Stimulated activated effector memory CD8-positive, alpha-beta T cell treated with anti-CD3 and anti-CD28 coated beads, Interleukin-12 subunit alpha, Interleukin-12 subunit beta, amount 100 ng/mL, for 72 hours (primary cell): ENCODE results near the gene EXOC6B.

Source experiments
- ATAC-seq: fragments of 150-1000 bp; cut with Tn5 transposase; 2 replicates; pipeline ENCODE4 v1.10.0; 2021
- DNase-seq, 2 donors: peaks; one replicate each; pipeline ENCODE4 v3.0.0; 2021 to 2022; ENCODE audit warnings: low spot score in 2 of 2
- H3K27ac Mint-ChIP-seq: one replicate; pipeline ENCODE4 v1.8.0; 2022; ENCODE audit warnings: mild to moderate bottlenecking, mixed read lengths
- H3K36me3 Mint-ChIP-seq: one replicate; pipeline ENCODE4 v1.8.0; 2022; ENCODE audit warnings: mild to moderate bottlenecking, mixed read lengths
- H3K4me1 Mint-ChIP-seq: one replicate; pipeline ENCODE4 v1.8.0; 2022; ENCODE audit warnings: mixed read lengths
- H3K4me3 Mint-ChIP-seq: one replicate; pipeline ENCODE4 v1.8.0; 2022; ENCODE audit warnings: mild to moderate bottlenecking, mixed read lengths
- H3K9me3 Mint-ChIP-seq: one replicate; pipeline ENCODE4 v1.8.0; 2022; ENCODE audit warnings: mixed read lengths

Gene EXOC6B

DNA sequence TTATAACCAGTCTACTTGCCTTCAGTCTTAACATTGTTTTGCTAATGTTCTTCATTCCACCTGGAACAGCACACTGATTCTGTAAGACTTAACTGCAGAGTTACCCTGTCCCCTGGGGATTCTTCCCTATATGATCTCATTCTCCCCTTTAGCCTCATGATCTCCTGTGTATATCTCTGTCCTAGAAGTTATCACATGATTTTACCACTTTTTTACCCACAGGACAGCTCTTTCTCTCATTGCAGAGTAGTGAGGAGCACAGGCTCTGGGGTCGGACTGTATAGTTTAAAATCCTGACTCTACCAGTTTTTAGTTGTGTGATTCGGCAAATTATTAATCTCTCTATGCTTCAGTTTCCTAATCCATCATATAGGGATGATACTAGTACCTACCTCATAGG is 14.2 kb upstream of the EXOC6B start:
- H3K36me3 Mint-ChIP-seq = no peaks in the 10 kb centered on the region

DNA sequence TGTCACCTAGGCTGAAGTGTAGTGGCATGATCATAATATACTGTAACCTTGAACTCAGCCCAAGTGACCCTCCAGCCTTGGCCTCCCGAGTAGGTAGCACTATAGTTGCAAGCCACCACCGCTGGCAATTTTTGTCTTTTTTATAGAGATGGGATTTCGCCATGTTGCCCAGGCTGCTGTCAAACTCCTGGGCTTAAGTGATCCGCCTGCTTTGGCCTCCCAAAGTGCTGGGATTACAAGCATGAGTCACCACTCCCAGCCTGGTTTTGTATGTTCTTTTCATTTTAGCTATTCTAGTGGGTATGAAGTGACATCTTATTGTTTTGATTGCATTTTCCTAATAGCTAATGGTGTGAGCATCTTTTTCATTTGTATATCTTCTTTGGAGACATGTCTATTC is 11.3 kb upstream of the EXOC6B start:
- ATAC-seq (no peak), DNase-seq (peak in 1 of 2 donors; percentile 12)
- Mint-ChIP-seq H3K9me3 (no peaks in the 10 kb centered on the region), H3K4me3 (no peak overlapping the region), H3K36me3 (no peaks in the 10 kb centered on the region), H3K4me1 (peaks cover 6% of the 10 kb centered on the region), H3K27ac (no peak overlapping the region)

More for the DNA sequence above, 14.2 kb upstream of the EXOC6B start:
- Mint-ChIP-seq H3K4me3 (no peak overlapping the region), H3K9me3 (no peaks in the 10 kb centered on the region), H3K4me1 (no peaks in the 10 kb centered on the region), H3K27ac (no peak overlapping the region)
- no peak for ATAC-seq
- no peak for DNase-seq

DNA sequence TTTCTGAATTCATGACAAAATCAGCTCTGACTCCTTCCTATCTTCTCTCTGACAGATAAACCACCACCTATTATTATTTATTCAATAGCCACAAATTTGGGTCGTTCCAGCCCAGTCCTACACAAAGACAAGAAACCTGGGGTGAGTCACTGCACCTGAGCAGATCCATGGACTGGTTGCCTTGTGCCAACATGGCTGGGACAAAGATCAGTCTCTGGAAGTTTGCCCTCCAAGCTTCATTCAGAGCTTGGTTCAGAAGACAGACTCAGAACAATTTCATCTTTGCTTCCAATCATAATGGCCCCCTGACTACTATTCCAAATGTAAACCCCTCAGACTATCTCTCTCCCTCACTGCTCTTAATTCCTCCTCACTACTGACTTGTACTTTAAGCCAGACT is 9.6 kb upstream of the EXOC6B start:
- peak in 1 of 2 donors; percentile 2 for DNase-seq
- no peaks in the 10 kb centered on the region for H3K9me3 Mint-ChIP-seq
- no peak overlapping the region for H3K27ac Mint-ChIP-seq
- ATAC-seq = no peak
- no peak overlapping the region for H3K4me3 Mint-ChIP-seq
- no peaks in the 10 kb centered on the region for H3K36me3 Mint-ChIP-seq
- H3K4me1 Mint-ChIP-seq = peaks cover 6% of the 10 kb centered on the region

- DNase-seq (no peak), ATAC-seq (no peak)
- Mint-ChIP-seq H3K4me3 (no peak overlapping the region), H3K4me1 (peaks cover 6% of the 10 kb centered on the region), H3K36me3 (no peaks in the 10 kb centered on the region), H3K9me3 (no peaks in the 10 kb centered on the region), H3K27ac (no peak overlapping the region)
Observed at GRCh38 chr2:72834596-72834995, 8.8 kb upstream of the EXOC6B start.

DNA sequence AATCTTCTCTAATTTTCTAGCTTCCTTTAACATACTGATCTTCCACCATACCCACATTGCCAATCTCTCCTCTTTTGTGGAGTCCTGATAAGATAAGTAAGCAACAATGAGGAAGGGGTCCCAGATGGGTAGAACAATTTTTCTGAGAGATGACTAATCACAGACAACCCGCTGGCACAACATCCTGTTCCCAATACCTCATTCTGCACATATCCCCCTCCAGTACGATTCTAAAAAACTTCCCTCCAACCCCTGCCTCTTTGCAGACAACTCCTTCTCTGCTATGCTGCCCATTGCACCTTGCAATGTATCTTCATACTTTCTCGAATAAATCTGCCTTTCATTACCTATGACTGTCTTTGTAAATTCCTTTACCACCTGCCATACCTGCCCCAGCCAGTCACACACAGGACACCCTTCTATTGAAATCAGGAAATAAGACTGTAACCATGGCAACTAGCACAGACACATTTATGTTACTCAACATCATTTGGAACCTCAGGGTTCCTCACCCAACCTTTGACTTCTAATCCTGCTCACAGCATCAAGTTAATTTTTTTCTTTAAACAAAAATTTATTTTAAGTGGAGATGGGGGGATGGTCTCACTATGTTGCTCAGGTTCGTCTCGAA is 7.4 kb upstream of the EXOC6B start:
- Mint-ChIP-seq H3K27ac (no peak overlapping the region), H3K4me3 (no peak overlapping the region), H3K36me3 (no peaks in the 10 kb centered on the region), H3K4me1 (peaks cover 6% of the 10 kb centered on the region), H3K9me3 (no peaks in the 10 kb centered on the region)
- peak in 1 of 2 donors; percentile 28 for DNase-seq
- peak; percentile 46 for ATAC-seq

DNA sequence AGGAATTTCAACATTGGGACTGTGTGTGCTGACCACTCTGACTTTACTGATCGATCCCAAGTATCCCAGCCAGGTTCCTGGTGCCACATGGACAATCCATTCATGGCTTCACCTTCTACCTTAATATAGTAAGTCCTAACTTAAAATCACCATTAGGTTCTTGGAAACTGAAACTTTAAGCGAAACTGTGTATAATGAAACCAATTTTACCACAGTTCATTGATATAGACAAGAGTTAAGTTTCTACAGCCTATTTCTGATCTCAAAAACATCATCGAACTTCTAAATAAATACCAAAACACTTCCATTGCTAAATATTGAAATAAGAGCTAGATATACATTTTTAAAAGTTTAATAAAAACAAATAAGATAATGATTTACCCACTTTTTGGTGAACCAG is 4.4 kb upstream of the EXOC6B start:
- Mint-ChIP-seq H3K9me3 (no peaks in the 10 kb centered on the region), H3K36me3 (no peaks in the 10 kb centered on the region), H3K4me1 (peaks cover 13% of the 10 kb centered on the region), H3K27ac (no peak overlapping the region), H3K4me3 (no peak overlapping the region)
- DNase-seq (no peak), ATAC-seq (no peak)

DNA sequence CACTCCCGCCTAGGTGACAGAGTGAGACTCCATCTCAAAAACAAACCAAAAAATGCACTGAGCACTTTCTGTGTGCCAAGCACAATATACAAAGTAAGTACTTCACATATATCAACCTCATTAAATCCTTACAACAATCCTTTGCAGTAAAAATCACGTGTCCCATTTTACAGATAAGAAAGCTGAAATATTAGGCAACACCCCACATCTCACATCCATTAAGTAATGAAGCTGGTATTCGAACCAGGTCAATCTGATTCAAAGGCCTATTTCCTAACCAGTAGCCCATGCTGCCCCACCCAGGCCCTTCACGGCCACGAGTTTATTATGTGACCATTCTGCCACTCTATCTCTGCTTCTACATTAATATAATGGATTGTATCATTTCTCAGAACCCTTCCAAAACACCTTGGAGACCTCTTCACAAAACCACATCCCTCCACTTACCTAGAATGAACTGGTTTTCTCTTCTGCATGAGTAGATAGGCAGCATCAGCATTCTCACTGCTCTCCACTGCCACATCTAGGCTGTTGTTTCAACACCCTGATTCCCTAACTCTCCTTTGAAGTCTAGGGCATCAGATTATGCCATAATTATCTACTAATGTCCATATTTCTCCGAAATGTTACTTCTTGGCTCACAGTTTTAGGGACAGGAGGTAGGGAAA is 3.1 kb upstream of the EXOC6B start:
- Mint-ChIP-seq H3K4me3 (no peak overlapping the region), H3K27ac (no peak overlapping the region), H3K36me3 (no peaks in the 10 kb centered on the region), H3K4me1 (peaks cover 26% of the 10 kb centered on the region), H3K9me3 (no peaks in the 10 kb centered on the region)
- DNase-seq (no peak), ATAC-seq (no peak)

DNA sequence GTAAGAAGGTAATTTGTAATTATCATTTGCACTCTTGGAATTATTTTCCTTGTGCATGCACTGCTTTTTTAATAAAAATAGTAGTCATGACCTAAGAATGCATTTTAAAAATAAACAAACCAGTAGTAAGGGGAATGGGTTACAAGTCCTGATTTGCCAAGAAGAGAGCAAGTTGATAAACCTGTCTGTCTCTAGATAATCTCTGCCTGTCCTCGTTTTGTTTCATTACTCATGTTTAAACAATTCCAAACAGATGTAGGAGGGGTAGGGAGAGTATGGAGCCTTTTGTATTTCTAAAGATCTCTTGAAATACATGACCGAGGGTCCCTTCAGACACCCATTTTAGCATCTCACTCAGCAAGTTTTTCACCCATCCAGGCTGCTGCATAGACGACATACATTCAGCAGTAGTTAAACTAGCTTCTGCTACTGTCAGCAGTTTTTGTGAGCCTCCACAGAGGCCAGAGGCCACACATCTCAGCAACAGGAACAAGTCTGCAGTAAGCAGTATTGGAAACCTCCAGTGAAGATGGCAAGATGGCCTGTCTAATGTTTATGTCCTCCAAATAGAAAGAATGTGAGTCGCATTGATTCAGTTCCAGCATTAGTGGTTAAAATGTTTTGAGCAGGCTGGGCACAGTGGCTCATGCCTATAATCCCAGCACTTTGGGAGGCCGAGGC is 2.3 kb upstream of the EXOC6B start:
- H3K36me3 Mint-ChIP-seq = no peaks in the 10 kb centered on the region
- no peak overlapping the region for H3K4me3 Mint-ChIP-seq
- peaks cover 26% of the 10 kb centered on the region for H3K4me1 Mint-ChIP-seq
- ATAC-seq = no peak
- no peak overlapping the region for H3K27ac Mint-ChIP-seq
- DNase-seq = no peak
- H3K9me3 Mint-ChIP-seq = no peaks in the 10 kb centered on the region

GRCh38 chr2:72827487-72827886 is 1.7 kb upstream of the EXOC6B start:
- H3K36me3 Mint-ChIP-seq = no peaks in the 10 kb centered on the region
- no peak overlapping the region for H3K27ac Mint-ChIP-seq
- H3K9me3 Mint-ChIP-seq = no peaks in the 10 kb centered on the region
- H3K4me1 Mint-ChIP-seq = peaks cover 29% of the 10 kb centered on the region
- H3K4me3 Mint-ChIP-seq = no peak overlapping the region
- ATAC-seq (no peak), DNase-seq (no peak)

DNA sequence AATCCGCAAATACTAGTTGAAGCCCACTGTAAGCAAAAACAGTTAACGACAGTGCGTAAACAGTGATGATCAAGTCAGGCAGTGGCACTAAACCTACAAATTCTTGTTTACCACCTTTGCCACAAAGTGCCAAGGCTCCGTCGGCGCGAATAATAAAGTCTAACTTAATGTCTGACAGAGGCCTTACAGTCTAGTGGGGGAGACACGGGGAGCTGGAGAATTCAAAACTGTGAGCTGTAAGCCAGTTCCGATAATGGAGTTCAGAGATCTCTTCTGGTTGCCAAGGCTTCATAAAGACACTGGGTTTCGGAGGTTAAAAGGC is 284 bp upstream of the EXOC6B start:
- Mint-ChIP-seq H3K4me1 (peaks cover 36% of the 10 kb centered on the region), H3K9me3 (no peaks in the 10 kb centered on the region), H3K36me3 (no peaks in the 10 kb centered on the region), H3K4me3 (peak overlapping the region; percentile 89), H3K27ac (peak overlapping the region; percentile 89)
- ATAC-seq = no peak
- no peak for DNase-seq

DNA sequence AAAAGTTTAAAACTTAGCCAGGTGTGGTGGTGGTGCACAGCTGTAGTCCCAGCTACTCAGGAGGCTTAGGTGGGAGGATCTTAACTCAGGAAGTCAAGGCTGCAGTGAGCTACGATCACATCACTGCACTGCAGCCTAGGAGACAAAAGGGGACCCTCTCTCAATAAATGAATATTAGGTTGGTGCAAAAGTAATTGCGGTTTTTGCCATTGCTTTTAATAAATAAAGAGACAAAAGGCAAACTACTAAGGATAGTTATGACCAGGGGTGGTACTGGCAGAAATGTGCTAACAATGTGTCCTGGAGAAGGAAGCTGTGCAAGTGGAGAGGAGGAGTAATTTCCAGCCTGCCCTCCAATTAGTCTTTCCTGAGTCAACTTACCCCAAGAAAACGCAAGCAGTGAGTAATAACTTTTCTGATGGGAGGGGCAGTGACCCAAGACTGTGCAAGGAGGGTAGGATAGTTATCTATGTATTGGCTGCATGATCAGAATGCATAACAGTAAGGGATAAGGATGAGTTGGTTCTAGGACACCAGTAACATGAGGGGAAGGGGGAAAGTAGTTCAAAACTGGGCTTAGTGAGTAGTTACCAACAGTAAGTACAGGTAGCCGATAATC is 1.5 kb downstream of the EXOC6B start:
- ATAC-seq = peak; percentile 72
- Mint-ChIP-seq H3K9me3 (no peaks in the 10 kb centered on the region), H3K4me3 (peak overlapping the region; percentile 89), H3K4me1 (peaks cover 36% of the 10 kb centered on the region), H3K36me3 (no peaks in the 10 kb centered on the region), H3K27ac (peak overlapping the region; percentile 89)
- DNase-seq = no peak

- Mint-ChIP-seq H3K4me1 (peaks cover 36% of the 10 kb centered on the region), H3K4me3 (no peak overlapping the region), H3K36me3 (no peaks in the 10 kb centered on the region), H3K27ac (no peak overlapping the region), H3K9me3 (no peaks in the 10 kb centered on the region)
- DNase-seq = no peak
- no peak for ATAC-seq
Observed at GRCh38 chr2:72822794-72823193, 3.0 kb downstream of the EXOC6B start.

DNA sequence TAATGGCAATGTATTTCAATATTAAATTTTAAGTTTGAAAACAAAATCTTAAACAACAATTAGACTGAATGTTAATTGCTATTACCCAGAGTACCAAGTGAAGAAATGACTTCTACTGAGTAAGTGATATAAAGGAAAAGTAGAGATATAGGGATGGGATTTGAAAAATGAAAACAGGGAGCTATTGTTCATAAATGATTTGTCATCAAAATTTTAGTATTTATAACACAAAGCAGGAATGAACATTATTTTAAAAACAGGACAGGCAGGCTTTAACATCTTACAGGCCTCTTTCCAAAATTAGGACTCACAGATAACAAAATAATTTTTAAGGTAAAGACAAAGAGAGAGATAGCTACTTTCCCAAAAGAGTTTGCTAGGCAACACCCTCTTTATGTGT is 3.9 kb downstream of the EXOC6B start:
- no peak overlapping the region for H3K4me3 Mint-ChIP-seq
- DNase-seq (no peak), ATAC-seq (no peak)
- H3K36me3 Mint-ChIP-seq = no peaks in the 10 kb centered on the region
- H3K27ac Mint-ChIP-seq = no peak overlapping the region
- H3K9me3 Mint-ChIP-seq = no peaks in the 10 kb centered on the region
- peaks cover 36% of the 10 kb centered on the region for H3K4me1 Mint-ChIP-seq

DNA sequence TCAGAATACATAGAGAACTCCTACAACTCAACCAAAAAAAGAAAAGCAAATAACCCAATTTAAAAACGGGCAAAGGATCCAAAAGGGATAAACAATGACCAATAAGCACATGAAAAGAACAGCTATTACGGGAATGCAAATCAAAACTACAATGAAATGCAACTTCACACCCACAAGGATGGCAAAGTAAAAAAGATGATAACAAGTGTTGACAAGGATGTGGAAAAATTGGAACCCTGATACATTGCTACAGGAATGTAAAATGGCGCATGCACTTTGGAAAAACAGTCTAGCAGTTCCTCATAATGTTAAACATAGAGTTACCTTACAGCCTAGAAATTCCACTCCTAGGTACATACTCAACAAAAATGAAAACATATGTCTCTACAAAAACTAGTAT is 4.7 kb downstream of the EXOC6B start:
- no peaks in the 10 kb centered on the region for H3K9me3 Mint-ChIP-seq
- DNase-seq = no peak
- no peak for ATAC-seq
- peaks cover 34% of the 10 kb centered on the region for H3K4me1 Mint-ChIP-seq
- no peak overlapping the region for H3K4me3 Mint-ChIP-seq
- H3K36me3 Mint-ChIP-seq = no peaks in the 10 kb centered on the region
- H3K27ac Mint-ChIP-seq = no peak overlapping the region

DNA sequence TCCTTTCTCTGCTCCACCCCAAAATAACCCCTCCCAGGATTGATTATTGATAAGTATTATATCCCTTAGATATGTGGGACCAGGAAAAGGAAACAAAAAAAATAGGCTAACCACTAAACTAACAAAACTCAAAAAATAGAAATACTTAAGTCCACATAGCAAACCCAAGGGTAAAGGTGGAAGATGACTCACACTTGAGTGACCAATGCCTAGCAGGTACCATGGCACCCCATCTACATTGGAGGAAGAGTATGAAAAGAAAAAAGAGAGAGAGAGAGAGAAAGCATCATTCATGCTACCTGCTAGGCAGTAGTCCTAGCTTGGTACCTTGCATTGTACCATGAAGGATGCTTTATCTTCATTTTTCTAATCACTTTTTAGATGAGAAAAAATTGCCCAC is 6.3 kb downstream of the EXOC6B start:
- no peak for DNase-seq
- Mint-ChIP-seq H3K4me3 (no peak overlapping the region), H3K27ac (no peak overlapping the region), H3K36me3 (no peaks in the 10 kb centered on the region), H3K4me1 (peaks cover 21% of the 10 kb centered on the region), H3K9me3 (no peaks in the 10 kb centered on the region)
- no peak for ATAC-seq
